GM23338 (cell line): ENCODE measurements around the gene MAPK11. TPM values are rescaled to one million over a fixed set of nuclear protein-coding genes. Genes with fewer than 3 reads are reported as not detected.

ENCODE experiments used
- ATAC-seq: fragments of 200-7000 bp; cut with Tn5 transposase; 3 replicates; pipeline ENCODE4 v1.9.1; 2020
- DNase-seq: peaks from one replicate; pipeline ENCODE4 v3.0.0-alpha.2; 2015; ENCODE audit warnings: low spot score
- H2AFZ ChIP-seq: fragments of 200-600 bp; sonication (generic); 2 replicates; pipeline ENCODE4 v1.8.0; 2016; ENCODE audit warnings: antibody characterized with exemption, mild to moderate bottlenecking, moderate library complexity
- H3F3A ChIP-seq: fragments of 200-600 bp; sonication (generic); replicated peaks from 2 replicates; pipeline ENCODE4 v1.8.0; 2017; ENCODE audit warnings: antibody characterized with exemption, mixed run types, low read depth
- H3K27ac ChIP-seq: fragments of 200-600 bp; sonication (generic); 2 replicates; pipeline ENCODE4 v1.6.1; 2016; ENCODE audit warnings: low read depth
- H3K27me3 ChIP-seq: fragments of 200-600 bp; sonication (generic); 2 replicates; pipeline ENCODE4 v1.8.0; 2016; ENCODE audit warnings: mild to moderate bottlenecking, mixed run types, moderate library complexity; ENCODE audit not compliant: insufficient read depth
- H3K36me3 ChIP-seq: fragments of 200-600 bp; sonication (generic); 2 replicates; pipeline ENCODE4 v1.8.0; 2016; ENCODE audit warnings: mild to moderate bottlenecking; ENCODE audit not compliant: insufficient read depth
- H3K4me1 ChIP-seq: fragments of 200-600 bp; sonication (generic); 2 replicates; pipeline ENCODE4 v1.8.0; 2016; ENCODE audit warnings: mild to moderate bottlenecking, moderate library complexity; ENCODE audit not compliant: insufficient read depth
- H3K4me2 ChIP-seq: fragments of 200-600 bp; sonication (generic); 2 replicates; pipeline ENCODE4 v1.7.1; 2017; ENCODE audit warnings: mixed run types
- H3K4me3 ChIP-seq: fragments of 200-600 bp; sonication (generic); 2 replicates; pipeline ENCODE4 v1.6.1; 2016; ENCODE audit warnings: mixed run types
- H3K79me2 ChIP-seq: fragments of 200-600 bp; sonication (generic); replicated peaks from 2 replicates; pipeline ENCODE4 v1.8.0; 2017; ENCODE audit warnings: mild to moderate bottlenecking; ENCODE audit not compliant: insufficient read depth
- H3K9me2 ChIP-seq: fragments of 200-600 bp; sonication (generic); 2 replicates; pipeline ENCODE4 v1.8.0; 2017; ENCODE audit not compliant: insufficient read depth
- H4K20me1 ChIP-seq: fragments of 200-600 bp; sonication (generic); replicated peaks from 2 replicates; pipeline ENCODE4 v1.8.0; 2017; ENCODE audit warnings: mild to moderate bottlenecking; ENCODE audit not compliant: insufficient read depth
- H3K27ac Mint-ChIP-seq: 2 replicates; pipeline ENCODE4 v1.8.0; 2020; ENCODE audit warnings: inconsistent platforms, mild to moderate bottlenecking, moderate library complexity, mixed read lengths
- H3K27me3 Mint-ChIP-seq: 3 replicates; pipeline ENCODE4 v1.8.0; 2022; ENCODE audit warnings: low read depth, mild to moderate bottlenecking, moderate library complexity, mixed read lengths, inconsistent platforms; ENCODE audit not compliant: insufficient read depth, poor library complexity
- H3K36me3 Mint-ChIP-seq: 3 replicates; pipeline ENCODE4 v1.8.0; 2021; ENCODE audit warnings: low read depth, mild to moderate bottlenecking, inconsistent platforms, moderate library complexity, mixed read lengths
- H3K4me1 Mint-ChIP-seq: 3 replicates; pipeline ENCODE4 v1.8.0; 2020; ENCODE audit warnings: mild to moderate bottlenecking, inconsistent platforms, mixed read lengths
- H3K4me3 Mint-ChIP-seq: 3 replicates; pipeline ENCODE4 v1.8.0; 2021; ENCODE audit warnings: moderate library complexity, mild to moderate bottlenecking, inconsistent platforms, mixed read lengths
- H3K9me3 Mint-ChIP-seq: 3 replicates; pipeline ENCODE4 v1.8.0; 2020; ENCODE audit warnings: moderate library complexity, mild to moderate bottlenecking, inconsistent platforms, mixed read lengths
- ETS1 ChIP-seq: IDR thresholded peaks from 2 replicates; pipeline ENCODE4 v1.6.1; 2016; ENCODE audit warnings: antibody characterized with exemption
- EZH2 ChIP-seq: fragments of 200-600 bp; sonication (generic); IDR thresholded peaks from one replicate; pipeline ENCODE4 v1.8.0; 2017; ENCODE audit warnings: antibody characterized with exemption, mild to moderate bottlenecking, low read depth; ENCODE audit not compliant: unreplicated experiment
- EZH2phosphoT487 ChIP-seq: fragments of 200-600 bp; sonication (generic); IDR thresholded peaks from one replicate; pipeline ENCODE4 v1.8.1; 2018; ENCODE audit warnings: antibody characterized with exemption; ENCODE audit not compliant: unreplicated experiment
- JUNB ChIP-seq: IDR thresholded peaks from one replicate; pipeline ENCODE4 v1.6.1; 2016; ENCODE audit warnings: antibody characterized with exemption; ENCODE audit not compliant: unreplicated experiment
- NANOG ChIP-seq: IDR thresholded peaks from 2 replicates; pipeline ENCODE4 v1.6.1; 2016; ENCODE audit warnings: antibody characterized with exemption, borderline replicate concordance
- POLR2AphosphoS5 ChIP-seq: IDR thresholded peaks from 2 replicates; pipeline ENCODE4 v1.6.1; 2016; ENCODE audit warnings: antibody characterized with exemption, low read depth
- REST ChIP-seq: IDR thresholded peaks from one replicate; pipeline ENCODE4 v1.6.1; 2018; ENCODE audit warnings: antibody characterized with exemption; ENCODE audit not compliant: unreplicated experiment
- STAT1 ChIP-seq: IDR thresholded peaks from one replicate; pipeline ENCODE4 v1.6.1; 2016; ENCODE audit warnings: antibody characterized with exemption; ENCODE audit not compliant: unreplicated experiment
- ZNF114 ChIP-seq: fragments of 250-450 bp; sonication (Bioruptor Pico); IDR thresholded peaks from 2 replicates; pipeline ENCODE4 v1.5.0; 2020; ENCODE audit warnings: mild to moderate bottlenecking, moderate library complexity
- ZNF331 ChIP-seq: fragments of 250-450 bp; sonication (Bioruptor Pico); IDR thresholded peaks from 2 replicates; pipeline ENCODE4 v1.5.0; 2020; ENCODE audit warnings: low read depth, mild to moderate bottlenecking, moderate library complexity
- polyA plus RNA-seq: library from polyadenylated mRNA; unstranded; fragments of >200 nt; fragmentation: Nextera tagmentation; extraction: Ambion mirVana; gene quantifications from 2 replicates; pipeline ENCODE4 v1.2.1, GENCODE V29; 2016
- total RNA-seq: library from RNA; depleted of rRNA; stranded (reverse); fragments of >200 nt; shearing (Covaris generic); gene quantifications from 2 replicates; pipeline ENCODE4 v1.2.3, GENCODE V29; 2014

Gene MAPK11
- total and polyA plus RNA-seq, 2 experiments from 2014 or later: 0.34 to 1.9 TPM

- no peaks in the 10 kb centered on the region for H3K36me3 ChIP-seq
- peaks cover 5% of the 10 kb centered on the region for H4K20me1 ChIP-seq
- peak within 1 kb of the TSS; percentile 52; the same call in 1 of the 2 replicates for H2AFZ ChIP-seq
- H3K4me3 ChIP-seq: peak within 1 kb of the TSS; percentile 69
- H3K27ac Mint-ChIP-seq: no peak within 1 kb of the TSS
- ATAC-seq (peak; percentile 22), DNase-seq (peak; percentile 83)
- H3K4me1 ChIP-seq: peaks cover 19% of the 10 kb centered on the region; the same call in 1 of the 2 replicates
- H3K27me3 Mint-ChIP-seq: peaks cover 29% of the 10 kb centered on the region
- peaks cover 11% of the 10 kb centered on the region for H3K27me3 ChIP-seq
- TF ChIP-seq ZNF331 (CRISPR knock-in tag) (no peak), POLR2AphosphoS5 (peak; percentile 47; the same call in 1 of the 2 replicates), EZH2 (no peak), ZNF114 (no peak), ETS1 (no peak), STAT1 (no peak)
- 0 out of 2 replicates have a peak, but pooled peaks cover 6% of the 10 kb centered on the region for H3F3A ChIP-seq
- peak within 1 kb of the TSS; percentile 70; the same call in 2 of the 3 replicates for H3K4me3 Mint-ChIP-seq
- no peaks in the 10 kb centered on the region for H3K36me3 Mint-ChIP-seq
- H3K9me2 ChIP-seq: no peaks in the 10 kb centered on the region
- peak within 1 kb of the TSS; percentile 88 for H3K4me2 ChIP-seq
- no peaks in the 10 kb centered on the region for H3K79me2 ChIP-seq
- H3K27ac ChIP-seq: no peak within 1 kb of the TSS
- peaks cover 20% of the 10 kb centered on the region for H3K4me1 Mint-ChIP-seq
- H3K9me3 Mint-ChIP-seq: no peaks in the 10 kb centered on the region
These were observed 36.9 kb upstream of the MAPK11 start, which contains the start of gene PLXNB2 for GRCh38 chr22:50306753-50307749. PLXNB2 (minus strand) TSS chr22:50307646; CDS start chr22:50290584, 17,062 bp downstream.

- Histone ChIP-seq H3F3A (0 out of 2 replicates have a peak, but pooled peaks cover 6% of the 10 kb centered on the region), H4K20me1 (peaks cover 5% of the 10 kb centered on the region), H3K4me1 (peaks cover 19% of the 10 kb centered on the region; the same call in 1 of the 2 replicates), H2AFZ (no peak overlapping the region), H3K27ac (no peak overlapping the region), H3K4me3 (peak overlapping the region; percentile 69), H3K79me2 (no peaks in the 10 kb centered on the region), H3K4me2 (peak overlapping the region; percentile 88), H3K9me2 (no peaks in the 10 kb centered on the region), H3K36me3 (no peaks in the 10 kb centered on the region), H3K27me3 (peaks cover 11% of the 10 kb centered on the region)
- Mint-ChIP-seq H3K36me3 (no peaks in the 10 kb centered on the region), H3K9me3 (no peaks in the 10 kb centered on the region), H3K27ac (no peak overlapping the region), H3K4me1 (peaks cover 20% of the 10 kb centered on the region), H3K27me3 (peaks cover 29% of the 10 kb centered on the region), H3K4me3 (peak overlapping the region; percentile 70)
- ATAC-seq (no peak), DNase-seq (peak; percentile 51)
- TF ChIP-seq REST (no peak), ZNF331 (CRISPR knock-in tag) (no peak), NANOG (no peak), JUNB (no peak), EZH2phosphoT487 (no peak), ETS1 (no peak), EZH2 (no peak)
These were observed 35.9 kb upstream of the MAPK11 start for GRCh38 chr22:50305923-50306566.
